CD4-positive, alpha-beta T cell treated with Interleukin-4 for 1 hour (primary cell): Measurements from ENCODE around the gene OGFOD2.
"Not testable (repeated sequence)": the region's sequence is repeated elsewhere in the genome, so short reads cannot be mapped to it uniquely, and the experiment has no call there.

Experiments used
- DNase-seq, 2 donors: peaks; one replicate each; pipeline ENCODE4 v3.0.0-alpha.2; 2020 to 2022

The OGFOD2 gene

GRCh38 chr12:122974892-122975789 lies at the start of gene OGFOD2:
TSS of gene OGFOD2 (plus strand) at chr12:122975244. CDS start at chr12:122975252, 8 bp downstream.
- DNase-seq = peak; percentile 93

- no peak for DNase-seq
Measured at GRCh38 chr12:122927756-122928403, 47.2 kb upstream of the OGFOD2 start.

DNA sequence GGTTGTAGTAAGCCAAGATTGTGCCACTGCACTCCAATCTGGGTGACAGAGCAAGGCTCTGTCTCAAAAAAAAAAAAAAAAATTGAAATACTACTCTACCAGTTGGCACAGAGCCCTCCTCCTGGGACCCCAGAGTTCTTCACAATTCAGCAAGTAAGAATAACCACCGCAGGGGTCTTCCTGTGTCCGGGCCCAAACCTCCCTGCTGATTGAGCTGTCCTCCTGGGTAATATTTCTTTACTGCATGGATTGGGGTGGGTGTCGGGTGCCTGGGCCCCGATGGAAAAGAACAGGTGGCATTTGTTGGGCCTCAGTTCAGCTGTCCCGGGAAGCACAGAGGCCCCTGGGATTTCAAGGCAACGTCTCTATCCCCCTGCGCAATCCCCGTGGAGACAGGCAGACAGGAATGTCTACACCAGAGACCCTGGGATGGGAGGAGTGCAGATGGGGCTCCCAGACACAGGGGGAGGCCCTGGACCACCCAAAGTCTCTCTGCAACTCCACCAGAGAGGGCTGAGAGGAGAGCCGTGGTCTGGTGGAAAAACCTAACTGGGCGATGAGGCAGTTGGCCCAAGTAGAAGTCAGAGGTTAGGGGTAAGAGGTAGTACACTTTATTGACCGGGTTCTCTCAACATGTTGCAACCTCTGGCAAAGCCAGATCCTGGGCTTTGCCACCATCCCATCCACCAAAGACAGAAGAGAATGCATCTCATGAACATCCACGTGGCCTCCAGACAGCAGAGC lies 46.5 kb upstream of the OGFOD2 start:
- no peak for DNase-seq

DNA sequence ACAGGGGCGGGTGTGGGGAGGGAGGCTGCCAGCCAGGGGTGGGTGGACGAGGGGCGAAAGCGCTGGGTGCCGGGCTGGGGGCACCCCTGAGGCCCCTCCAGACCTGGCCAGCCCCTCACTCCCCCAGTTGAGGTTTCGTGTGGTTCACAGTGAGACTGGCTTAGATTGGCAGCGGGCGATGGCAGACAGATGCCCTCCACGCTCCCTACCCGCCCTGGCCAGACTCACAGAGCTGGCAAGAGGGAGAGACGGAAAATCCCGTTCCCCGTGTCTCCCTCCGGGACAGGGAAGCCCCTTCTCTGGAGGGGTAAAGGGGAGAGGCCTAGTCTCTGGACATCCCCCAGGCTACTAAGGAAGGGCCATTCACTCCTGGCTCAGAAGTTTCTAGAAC lies 45.9 kb upstream of the OGFOD2 start:
- DNase-seq = no peak

- DNase-seq = no peak
Measured at GRCh38 chr12:122929812-122930211, 45.2 kb upstream of the OGFOD2 start.

DNA sequence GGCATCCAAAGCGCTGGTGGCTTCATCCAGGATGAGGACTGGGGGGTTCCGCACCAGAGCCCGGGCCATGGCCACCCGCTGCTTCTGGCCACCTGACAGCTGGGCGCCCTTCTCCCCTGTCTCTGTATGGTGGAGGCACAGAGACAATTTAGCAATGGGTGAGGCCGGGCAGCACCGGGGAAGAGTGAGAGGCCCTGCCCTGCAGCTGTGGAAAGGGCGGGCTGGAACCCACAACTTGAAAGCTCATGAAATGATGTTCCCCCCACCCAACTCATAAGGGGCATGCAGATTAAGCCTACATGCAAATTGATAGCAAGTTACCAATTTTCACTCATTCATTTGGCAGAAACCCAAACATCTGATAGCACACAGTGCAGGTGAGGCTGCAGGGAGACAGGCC lies 42.8 kb upstream of the OGFOD2 start:
- DNase-seq = no peak

GRCh38 chr12:122934722-122935121 lies 40.3 kb upstream of the OGFOD2 start:
- DNase-seq = no peak

DNA sequence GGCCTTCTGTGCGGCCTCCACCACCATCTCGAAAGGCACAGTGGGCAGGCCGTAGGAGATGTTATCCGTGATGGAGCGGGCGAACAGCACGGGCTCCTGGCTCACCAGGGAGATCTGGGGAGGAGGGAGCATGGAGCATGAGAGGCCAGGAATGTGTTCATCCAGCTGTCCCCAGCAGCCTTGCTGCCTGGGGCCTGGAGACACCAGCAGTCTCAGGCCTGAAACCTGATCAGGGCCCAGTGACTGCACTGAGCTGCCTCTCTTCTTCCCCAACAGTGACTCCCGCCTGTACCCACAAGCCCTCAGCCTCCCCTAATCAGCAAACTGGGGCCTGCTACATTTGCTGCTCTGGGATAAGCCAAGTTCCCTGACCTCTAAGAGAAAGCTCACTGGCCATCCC lies 39.7 kb upstream of the OGFOD2 start:
- DNase-seq = no peak

GRCh38 chr12:122937622-122938091 lies 37.4 kb upstream of the OGFOD2 start:
- no peak for DNase-seq

DNA sequence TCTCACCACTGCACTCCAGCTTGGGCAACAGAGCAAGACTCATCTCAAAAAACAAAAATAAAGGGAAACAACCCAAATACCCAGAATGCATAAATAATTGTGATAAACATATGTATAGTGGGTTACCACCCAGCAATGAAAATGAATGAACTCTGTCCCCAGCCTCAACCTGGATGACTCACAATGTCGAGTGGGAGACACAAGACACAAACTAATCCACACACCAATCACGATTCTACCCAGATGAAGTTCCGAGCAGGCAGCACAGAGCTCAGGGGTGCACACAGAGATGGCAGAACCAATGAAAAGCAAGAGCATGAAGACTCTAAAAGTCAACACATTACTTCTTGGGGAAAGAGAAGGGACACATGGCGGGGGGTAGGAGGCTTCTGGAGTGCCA lies 35.9 kb upstream of the OGFOD2 start:
- DNase-seq = no peak

DNA sequence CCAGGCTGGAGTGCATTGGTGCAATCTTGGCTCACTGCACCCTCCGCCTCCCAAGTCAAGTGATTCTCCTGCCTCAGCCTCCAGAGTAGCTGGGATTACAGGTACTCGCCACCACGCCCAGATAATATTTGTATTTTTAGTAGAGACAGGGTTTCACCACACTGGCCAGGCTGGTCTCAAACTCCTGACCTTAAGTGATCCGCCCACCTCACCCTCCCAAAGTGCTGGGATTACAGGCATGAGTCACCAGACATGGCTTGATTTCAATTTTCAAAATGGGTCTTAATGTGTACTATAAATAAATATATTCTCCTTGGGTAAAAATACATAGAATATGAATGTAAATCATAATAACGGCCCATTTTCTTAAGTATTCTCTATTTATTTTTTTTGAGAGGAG lies 33.7 kb upstream of the OGFOD2 start:
- not testable (repeated sequence) for DNase-seq

- peak in 1 of 2 donors; percentile 19 for DNase-seq
Measured at GRCh38 chr12:122942637-122943036, 32.4 kb upstream of the OGFOD2 start.

DNA sequence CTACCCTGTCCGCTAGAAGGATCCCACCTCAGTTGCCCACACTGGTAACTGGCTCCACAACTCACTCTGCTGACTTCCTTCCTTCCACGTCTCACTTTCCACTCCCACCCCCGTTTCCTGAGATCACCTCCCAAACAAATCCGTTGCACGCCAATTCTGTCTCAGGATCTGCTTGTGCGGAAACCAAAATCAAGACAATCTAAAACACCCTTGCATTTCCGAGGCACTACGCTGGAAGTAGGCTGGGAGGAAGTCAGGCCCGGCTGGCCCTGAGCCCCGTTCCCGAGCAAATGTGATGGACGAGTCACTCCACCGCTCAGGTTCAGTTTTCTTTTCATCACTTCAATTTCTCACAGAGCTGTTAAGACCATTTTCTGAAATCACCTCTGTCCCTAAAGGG lies 31.8 kb upstream of the OGFOD2 start:
- no peak for DNase-seq

DNA sequence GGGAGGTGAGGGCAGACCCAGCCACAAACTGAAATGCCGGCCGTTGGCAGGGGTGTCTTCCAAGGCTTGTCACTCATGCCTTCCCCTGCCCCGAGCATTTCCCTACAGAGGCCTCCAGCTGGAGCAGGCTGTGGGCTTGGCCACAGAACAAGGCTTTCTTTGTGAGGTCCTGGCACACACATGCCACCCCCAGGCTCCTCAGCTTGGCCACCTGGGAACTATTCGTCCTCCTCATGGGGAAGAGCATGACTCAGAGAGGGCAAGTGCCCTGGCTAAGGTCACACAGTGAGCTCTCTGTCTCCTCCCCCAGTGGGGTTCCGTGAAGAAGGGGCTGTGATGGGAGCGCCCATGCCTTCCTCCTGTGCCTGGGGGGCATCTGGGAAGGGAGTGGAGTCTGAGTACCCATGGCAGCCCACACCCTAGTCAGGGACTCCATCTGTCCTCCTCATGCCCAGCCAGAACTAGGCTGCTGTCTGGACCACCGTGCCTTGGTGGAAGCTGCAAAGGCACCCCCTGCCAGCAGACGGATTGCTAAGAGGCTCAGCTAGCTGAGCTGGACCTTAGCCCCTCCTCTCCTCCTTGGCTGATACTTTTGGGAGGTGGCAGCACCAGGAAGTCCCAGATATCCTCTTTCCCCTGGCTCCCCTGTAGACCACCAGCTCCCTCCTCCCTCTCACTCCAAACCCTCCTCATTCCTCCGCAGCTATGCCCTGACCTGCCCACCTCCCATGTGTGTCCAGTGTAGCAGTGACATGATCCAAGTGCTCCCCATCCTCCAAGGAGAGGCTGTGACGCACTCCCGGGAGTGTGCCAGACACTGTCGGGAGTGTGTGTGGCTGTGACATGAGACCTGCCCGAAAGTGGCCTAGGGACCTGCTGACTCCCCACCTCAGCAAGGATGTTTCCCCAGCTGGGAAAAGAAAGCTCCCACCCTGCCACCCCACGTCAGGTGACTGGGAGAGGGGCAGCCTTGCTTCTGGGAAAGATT lies 30.1 kb upstream of the OGFOD2 start:
- no peak for DNase-seq

- peak; percentile 49 to 89 for DNase-seq
Measured at GRCh38 chr12:122946690-122947341, 28.2 kb upstream of the OGFOD2 start.

GRCh38 chr12:122947352-122947792 lies 27.7 kb upstream of the OGFOD2 start:
- peak in 1 of 2 donors; percentile 43 for DNase-seq

GRCh38 chr12:122948605-122949004 lies 26.4 kb upstream of the OGFOD2 start:
- DNase-seq = no peak

DNA sequence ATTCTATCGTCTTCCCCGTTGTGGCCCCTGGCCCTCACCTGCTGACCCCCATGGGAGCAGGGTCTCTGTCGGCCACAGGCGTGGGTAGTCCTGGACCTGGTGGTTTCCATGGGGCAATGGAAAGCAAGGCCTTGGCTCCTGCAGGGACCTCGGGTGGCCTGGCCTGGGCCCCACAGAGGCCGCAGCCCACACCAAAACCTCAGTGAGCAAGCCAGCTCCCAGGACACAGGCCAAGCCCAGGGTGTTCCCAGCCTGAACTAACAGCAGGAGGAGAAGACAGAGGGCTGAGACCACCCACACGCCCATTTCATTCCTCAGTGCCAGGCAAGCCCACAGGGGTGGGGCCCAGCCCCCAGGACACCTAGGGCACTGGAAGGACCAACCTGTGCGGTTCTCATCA lies 25.6 kb upstream of the OGFOD2 start:
- DNase-seq = no peak

DNA sequence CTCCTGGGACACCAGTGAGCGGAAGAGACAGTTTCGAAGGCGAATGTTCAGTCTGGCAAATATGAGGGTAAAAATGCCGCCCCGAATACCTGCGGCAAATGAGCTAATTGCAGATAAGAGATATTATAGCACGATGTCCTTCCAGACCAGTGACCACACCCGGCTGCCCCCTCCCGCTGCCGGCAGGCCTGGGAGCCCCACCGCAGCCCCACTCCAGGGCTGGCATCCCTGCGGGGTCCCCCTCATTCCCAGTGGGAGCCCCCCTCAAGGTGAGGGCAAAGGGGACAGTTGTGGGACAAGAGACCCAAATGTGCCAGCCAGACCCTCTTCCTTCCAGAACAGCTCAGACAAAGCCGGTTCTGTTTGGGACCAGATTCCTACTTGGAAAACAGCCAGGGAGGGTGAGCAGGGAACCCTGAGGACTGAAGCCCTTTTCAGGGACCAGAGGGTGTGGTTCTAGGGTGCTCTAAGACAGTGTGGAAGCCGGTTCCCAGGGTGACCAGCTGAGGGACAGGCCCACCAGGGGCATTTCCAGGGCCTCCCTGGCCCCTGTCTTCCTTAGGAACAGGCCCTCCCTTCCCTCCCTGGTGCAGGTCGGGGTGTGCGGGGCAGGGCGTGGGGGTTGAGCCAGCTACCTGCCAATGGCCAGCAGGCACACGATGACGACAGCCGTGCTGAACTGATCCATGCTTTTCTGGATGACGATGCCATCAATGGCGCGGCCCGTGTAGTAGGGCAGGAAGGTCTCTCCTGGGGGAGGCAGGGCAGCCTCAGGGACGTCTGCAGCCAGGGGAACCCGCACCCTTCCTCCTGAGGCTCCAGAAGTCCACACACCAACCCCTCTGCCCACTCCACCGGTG lies 25.0 kb upstream of the OGFOD2 start:
- no peak for DNase-seq

DNA sequence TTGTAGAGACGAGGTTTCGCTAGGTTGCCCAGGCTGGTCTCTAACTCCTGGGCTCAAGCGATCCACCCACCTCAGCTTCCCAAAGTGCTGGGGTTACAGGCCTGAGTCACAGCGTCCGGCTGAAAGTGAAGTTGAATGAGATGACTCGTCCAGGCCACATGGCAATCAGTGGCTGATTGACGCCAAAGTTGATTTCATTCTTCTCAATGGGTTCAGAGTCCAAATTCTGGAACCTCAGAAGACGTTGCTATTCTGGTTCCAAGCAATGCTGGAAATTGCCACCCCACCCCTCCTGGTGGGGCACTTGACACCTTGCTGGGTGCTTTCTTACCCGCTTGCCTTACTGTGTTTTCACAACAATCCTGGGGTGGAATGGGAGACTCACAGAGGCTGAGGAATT lies 23.6 kb upstream of the OGFOD2 start:
- no peak for DNase-seq
